GM12874 (cell line): Measurements from ENCODE around the gene VSX2.

Source experiments
- CTCF ChIP-seq: IDR thresholded peaks from 2 replicates; pipeline ENCODE4 v1.5.1; 2011; ENCODE audit warnings: low read depth, mild to moderate bottlenecking, control low read depth, low read length, moderate library complexity; ENCODE audit not compliant: insufficient read depth

Gene VSX2

DNA sequence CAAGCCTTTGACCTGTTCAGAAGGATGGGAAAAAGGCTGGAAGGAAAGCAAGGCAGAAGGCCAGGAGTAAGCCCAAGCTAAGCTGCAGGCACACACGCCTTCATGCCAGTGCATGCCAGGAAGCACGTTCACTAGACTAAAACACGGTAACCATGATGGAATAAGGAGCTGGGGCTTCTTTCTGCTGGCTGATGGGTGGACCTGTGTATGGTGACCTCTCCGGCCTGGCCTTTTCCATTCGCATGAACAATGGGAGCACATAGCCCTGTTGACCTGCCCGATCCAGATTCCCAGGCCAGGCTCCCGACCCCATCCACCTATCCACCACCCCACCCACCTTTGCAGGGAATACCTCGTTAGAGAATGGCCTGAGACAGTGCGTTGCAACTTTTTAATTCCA, 22.8 kb downstream of the VSX2 start:
- no peak for TF ChIP-seq CTCF

DNA sequence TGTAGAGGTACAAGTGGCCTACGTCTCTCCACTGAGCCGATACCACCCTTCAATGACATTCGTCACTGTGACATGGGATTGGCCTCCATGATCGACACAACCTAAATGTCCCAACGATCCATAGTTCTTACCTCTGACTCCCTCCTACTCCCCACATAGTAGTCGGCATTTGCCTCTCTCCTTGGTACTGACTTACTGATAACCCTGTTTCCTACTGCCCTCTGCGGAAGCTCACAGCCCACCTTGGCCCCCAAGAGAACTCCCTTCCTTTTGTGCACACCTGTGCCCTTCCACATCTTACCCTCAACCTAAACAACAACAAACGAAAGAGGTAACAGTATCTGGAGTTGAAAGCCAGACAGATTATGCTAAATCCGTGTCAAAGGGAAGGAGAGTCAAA, 23.9 kb downstream of the VSX2 start:
- no peak for TF ChIP-seq CTCF

GRCh38 chr14:74263921-74264320, 24.7 kb downstream of the VSX2 start:
- TF ChIP-seq CTCF: no peak

- TF ChIP-seq CTCF: no peak
Observed at GRCh38 chr14:74265301-74265965, 26.2 kb downstream of the VSX2 start.

GRCh38 chr14:74267588-74267987, 28.3 kb downstream of the VSX2 start:
- TF ChIP-seq CTCF: no peak

GRCh38 chr14:74271365-74271764, 32.1 kb downstream of the VSX2 start:
- no peak for TF ChIP-seq CTCF

DNA sequence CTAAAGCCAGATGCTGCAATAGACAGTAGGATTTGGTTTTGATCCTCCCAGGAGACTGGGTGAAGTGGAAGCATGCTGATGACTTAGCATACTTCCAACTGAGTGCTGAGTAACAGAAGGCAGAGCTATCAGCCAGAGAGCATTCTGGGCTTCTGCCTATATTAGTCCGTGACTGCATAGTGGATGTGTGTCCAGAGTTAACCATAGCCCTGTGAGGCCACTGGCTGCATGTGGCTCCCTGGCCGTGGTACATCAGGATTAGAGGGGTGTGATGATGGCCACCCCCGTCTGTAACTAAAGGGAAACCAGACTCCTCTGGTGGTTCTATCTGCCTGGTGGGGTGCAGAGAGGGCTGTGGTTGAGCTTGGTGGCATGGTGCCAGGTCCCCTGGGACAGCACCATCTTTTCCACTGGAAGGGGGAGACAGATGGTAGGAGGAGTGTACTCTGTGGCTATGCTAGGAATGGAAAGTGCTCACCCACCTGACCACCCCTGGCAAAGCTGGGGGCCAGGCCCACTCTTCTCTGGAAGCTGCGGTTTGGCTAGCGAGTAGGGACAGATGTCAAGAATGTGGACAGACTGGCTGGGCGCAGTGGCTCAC, 36.1 kb downstream of the VSX2 start:
- no peak for TF ChIP-seq CTCF
